Type B pancreatic cell (in vitro differentiated cells): ENCODE measurements around the gene ZNF646. TPM values are rescaled to one million over a fixed set of nuclear protein-coding genes. Genes with fewer than 3 reads are reported as not detected.

Experiments
- DNase-seq: peaks from one replicate; pipeline ENCODE4 v3.0.0; 2021; ENCODE audit warnings: mixed read lengths; ENCODE audit not compliant: unreplicated experiment; ENCODE audit errors: extremely low spot score
- H3K27ac Mint-ChIP-seq: 2 replicates; pipeline ENCODE4 v1.8.0; 2021; ENCODE audit warnings: mild to moderate bottlenecking, mixed read lengths
- H3K27me3 Mint-ChIP-seq: 2 replicates; pipeline ENCODE4 v1.8.0; 2021; ENCODE audit warnings: mixed read lengths
- H3K36me3 Mint-ChIP-seq: 2 replicates; pipeline ENCODE4 v1.8.0; 2021; ENCODE audit warnings: mixed read lengths
- H3K4me1 Mint-ChIP-seq: one replicate; pipeline ENCODE4 v1.8.0; 2021; ENCODE audit warnings: mixed read lengths; ENCODE audit not compliant: unreplicated experiment
- H3K4me3 Mint-ChIP-seq: 2 replicates; pipeline ENCODE4 v1.8.0; 2021; ENCODE audit warnings: mild to moderate bottlenecking, mixed read lengths
- H3K9me3 Mint-ChIP-seq: 2 replicates; pipeline ENCODE4 v1.8.0; 2021; ENCODE audit warnings: mixed read lengths
- CTCF ChIP-seq: fragments of 200-600 bp; sonication (generic); conservative IDR thresholded peaks from 2 replicates; pipeline ENCODE4 v1.5.0; 2021; ENCODE audit warnings: antibody characterized with exemption, mild to moderate bottlenecking
- total RNA-seq: library from RNA; stranded (reverse); gene quantifications from 2 replicates; pipeline ENCODE4 v1.2.1, GENCODE V29; 2021; ENCODE audit warnings: low replicate concordance

The ZNF646 gene
- total RNA-seq, 1 donor from 2014 or later, result 27.2 TPM

- peak; percentile 82 for DNase-seq
- Mint-ChIP-seq H3K9me3 (no peaks in the 10 kb centered on the region), H3K4me3 (peak within 1 kb of the TSS; percentile 87), H3K4me1 (peaks cover 10% of the 10 kb centered on the region), H3K36me3 (peaks cover 8% of the 10 kb centered on the region), H3K27me3 (no peaks in the 10 kb centered on the region), H3K27ac (peak within 1 kb of the TSS; percentile 63)
- no peak for TF ChIP-seq CTCF
These were observed 34.0 kb downstream of the ZNF646 start, which contains the start of gene BCKDK for GRCh38 chr16:31108035-31108793. BCKDK (plus strand) TSS chr16:31108386; CDS start chr16:31109224, 838 bp downstream.

GRCh38 chr16:31108794-31109558 lies 34.8 kb downstream of the ZNF646 start:
- Mint-ChIP-seq H3K4me3 (peak overlapping the region; percentile 87), H3K27me3 (no peaks in the 10 kb centered on the region), H3K36me3 (peaks cover 11% of the 10 kb centered on the region), H3K9me3 (no peaks in the 10 kb centered on the region), H3K27ac (no peak overlapping the region), H3K4me1 (peaks cover 10% of the 10 kb centered on the region)
- no peak for DNase-seq
- TF ChIP-seq CTCF, result no peak

GRCh38 chr16:31109622-31110021 lies 35.4 kb downstream of the ZNF646 start:
- Mint-ChIP-seq H3K4me3 (peak overlapping the region; percentile 87), H3K4me1 (peaks cover 10% of the 10 kb centered on the region), H3K27ac (no peak overlapping the region), H3K27me3 (no peaks in the 10 kb centered on the region), H3K36me3 (peaks cover 11% of the 10 kb centered on the region), H3K9me3 (no peaks in the 10 kb centered on the region)
- DNase-seq, result no peak
- TF ChIP-seq CTCF, result no peak

- H3K4me3 Mint-ChIP-seq, result peak overlapping the region; percentile 87
- H3K9me3 Mint-ChIP-seq, result no peaks in the 10 kb centered on the region
- H3K4me1 Mint-ChIP-seq, result peaks cover 10% of the 10 kb centered on the region
- DNase-seq, result no peak
- H3K27me3 Mint-ChIP-seq, result no peaks in the 10 kb centered on the region
- H3K27ac Mint-ChIP-seq, result no peak overlapping the region
- no peak for TF ChIP-seq CTCF
- peaks cover 11% of the 10 kb centered on the region for H3K36me3 Mint-ChIP-seq
These were observed 36.1 kb downstream of the ZNF646 start for GRCh38 chr16:31110106-31111034.

- H3K4me3 Mint-ChIP-seq, result no peak overlapping the region
- no peak for TF ChIP-seq CTCF
These were observed 37.8 kb downstream of the ZNF646 start for GRCh38 chr16:31111881-31112466.

More at GRCh38 chr16:31111881-31112466, 37.8 kb downstream of the ZNF646 start:
- Mint-ChIP-seq H3K4me1 (peaks cover 10% of the 10 kb centered on the region), H3K27me3 (no peaks in the 10 kb centered on the region), H3K36me3 (peaks cover 11% of the 10 kb centered on the region), H3K27ac (no peak overlapping the region), H3K9me3 (no peaks in the 10 kb centered on the region)
- DNase-seq, result no peak
